ENCODE measurements around the gene DIP2C.
"Not testable (repeated sequence)": the region's sequence is repeated elsewhere in the genome, so short reads cannot be mapped to it uniquely, and the experiment has no call there.

Gene DIP2C

GRCh38 chr10:482051-482501 lies 207.4 kb downstream of the DIP2C start:
- DNase-seq (ENCODE audit: low read depth): no peak

- DNase-seq (ENCODE audit: low read depth): no peak
Measured at GRCh38 chr10:481628-482027, 207.8 kb downstream of the DIP2C start.

- DNase-seq (ENCODE audit: low read depth): no peak
Measured at GRCh38 chr10:480928-481552, 208.4 kb downstream of the DIP2C start.

- DNase-seq (ENCODE audit: low read depth): no peak
Measured at GRCh38 chr10:480498-480927, 209.0 kb downstream of the DIP2C start.

GRCh38 chr10:479706-480497 lies 209.6 kb downstream of the DIP2C start:
- not testable (repeated sequence) for DNase-seq (ENCODE audit: low read depth)

- no peak for DNase-seq (ENCODE audit: low read depth)
Measured at GRCh38 chr10:478471-479245, 210.8 kb downstream of the DIP2C start.

GRCh38 chr10:477620-478019 lies 211.8 kb downstream of the DIP2C start:
- DNase-seq (ENCODE audit: low read depth): no peak

GRCh38 chr10:476455-476780 lies 213.1 kb downstream of the DIP2C start:
- DNase-seq (ENCODE audit: low read depth): no peak

- no peak for DNase-seq (ENCODE audit: low read depth)
Measured at GRCh38 chr10:475709-476454, 213.6 kb downstream of the DIP2C start.

GRCh38 chr10:474946-475345 lies 214.5 kb downstream of the DIP2C start:
- no peak for DNase-seq (ENCODE audit: low read depth)

GRCh38 chr10:474406-474805 lies 215.1 kb downstream of the DIP2C start:
- no peak for DNase-seq (ENCODE audit: low read depth)

- no peak for DNase-seq (ENCODE audit: low read depth)
Measured at GRCh38 chr10:472241-472910, 217.1 kb downstream of the DIP2C start.

- DNase-seq (ENCODE audit: low read depth): no peak
Measured at GRCh38 chr10:470339-471003, 219.0 kb downstream of the DIP2C start.

GRCh38 chr10:469947-470338 lies 219.5 kb downstream of the DIP2C start:
- no peak for DNase-seq (ENCODE audit: low read depth)

- DNase-seq (ENCODE audit: low read depth): no peak
Measured at GRCh38 chr10:459743-460142, 229.7 kb downstream of the DIP2C start.

- no peak for DNase-seq (ENCODE audit: low read depth)
Measured at GRCh38 chr10:458421-458851, 231.0 kb downstream of the DIP2C start.

GRCh38 chr10:456486-456885 lies 233.0 kb downstream of the DIP2C start:
- no peak for DNase-seq (ENCODE audit: low read depth)

GRCh38 chr10:454860-455259 lies 234.6 kb downstream of the DIP2C start:
- peak; percentile 4 for DNase-seq (ENCODE audit: low read depth)

GRCh38 chr10:453647-454046 lies 235.8 kb downstream of the DIP2C start:
- DNase-seq (ENCODE audit: low read depth): no peak

GRCh38 chr10:452512-453426 lies 236.7 kb downstream of the DIP2C start:
- DNase-seq (ENCODE audit: low read depth): no peak

Data from HS-27A (cell line).